ENCODE results near the gene TOM1L2. TPM values are rescaled to one million over a fixed set of nuclear protein-coding genes. Genes with fewer than 3 reads are reported as not detected.

TOM1L2 gene
- total and polyA plus RNA-seq, 12 donors: 29.6 to 437 (median 67.7) TPM

DNA sequence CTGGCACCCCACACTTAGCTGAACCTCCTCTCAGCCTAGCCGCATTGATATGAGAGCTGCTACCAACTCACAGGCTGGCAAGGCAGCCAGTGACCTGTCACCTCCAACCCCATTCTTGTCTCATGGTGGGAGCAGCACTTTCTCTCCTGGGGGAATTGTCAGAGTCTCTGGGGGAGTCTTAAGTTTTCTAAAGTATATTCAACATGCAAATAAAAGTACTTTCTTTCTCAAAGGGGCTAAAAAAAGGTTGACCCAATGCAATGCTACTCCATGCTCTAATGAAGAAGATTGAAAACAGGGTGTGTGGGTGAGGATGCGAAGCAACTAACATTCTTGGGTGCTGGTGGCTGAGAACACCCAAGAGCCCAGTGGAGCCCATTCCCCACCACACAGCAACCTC lies 82.3 kb downstream of the TOM1L2 start:
- WGBS, 4 donors: 97 to 100% (median 100%) methylated on average over 1 to 2 of the region's 2 CpGs
- Histone ChIP-seq H3K4me3 (no peak overlapping the region), H3K36me3 (replicated peaks in 1 of 2) (peaks cover 0 to 21% of the 10 kb centered on the region in 2 donors), H3K4me1 (replicated peaks in 1 of 2) (no peaks in the 10 kb centered on the region), H3K27me3 (no peaks in the 10 kb centered on the region), H3K9me3 (replicated peaks in 1 of 3) (no peaks in the 10 kb centered on the region), H3K27ac (no peak overlapping the region)
- no peak for TF ChIP-seq POLR2A (IDR thresholded peaks at IDR 0.05)
- no peak for TF ChIP-seq CTCF (IDR thresholded peaks at IDR 0.05)
- no peak for DNase-seq
- intact Hi-C loops (cut with DNase I): loop anchor here (5.0 to 10.0 kb wide), 2 partner anchors 135 to 147 kb away; partner anchors contain the start of genes ATPAF2 (in 1 of the 2) and GID4 (in 1 of the 2)

GRCh38 chr17:17888821-17889220 lies 83.4 kb downstream of the TOM1L2 start:
- Histone ChIP-seq H3K36me3 (replicated peaks in 1 of 2) (peaks cover 0 to 28% of the 10 kb centered on the region in 2 donors), H3K4me3 (no peak overlapping the region), H3K27ac (no peak overlapping the region), H3K27me3 (no peaks in the 10 kb centered on the region), H3K9me3 (replicated peaks in 1 of 3) (no peaks in the 10 kb centered on the region), H3K4me1 (replicated peaks in 1 of 2) (no peaks in the 10 kb centered on the region)
- intact Hi-C loops (cut with DNase I): loop anchor here (5.0 to 10.0 kb wide), 2 partner anchors 136 to 148 kb away; partner anchors contain the start of genes ATPAF2 (in 1 of the 2) and GID4 (in 1 of the 2)
- 84 to 92% (median 86%) methylated on average over 6 to 7 of the region's 7 CpGs for WGBS, 4 donors
- TF ChIP-seq POLR2A (IDR thresholded peaks at IDR 0.05) (no peak), CTCF (IDR thresholded peaks at IDR 0.05) (no peak)
- no peak for DNase-seq

- Histone ChIP-seq H3K36me3 (replicated peaks in 1 of 2) (peaks cover 0 to 27% of the 10 kb centered on the region in 2 donors), H3K4me3 (no peak overlapping the region), H3K9me3 (replicated peaks in 1 of 3) (no peaks in the 10 kb centered on the region), H3K27me3 (no peaks in the 10 kb centered on the region), H3K4me1 (replicated peaks in 1 of 2) (no peaks in the 10 kb centered on the region), H3K27ac (no peak overlapping the region)
- 53 to 68% (median 67%) methylated on average over 1 of the region's 1 CpG for WGBS, 4 donors
- no peak for DNase-seq
- intact Hi-C loops (cut with DNase I): loop anchor here (5.0 to 10.0 kb wide), 2 partner anchors 136 to 149 kb away; partner anchors contain the start of genes ATPAF2 (in 1 of the 2) and GID4 (in 1 of the 2)
- TF ChIP-seq POLR2A (IDR thresholded peaks at IDR 0.05) (no peak), CTCF (IDR thresholded peaks at IDR 0.05) (no peak)
Observed at GRCh38 chr17:17888371-17888770, 83.8 kb downstream of the TOM1L2 start.

GRCh38 chr17:17887752-17888304 lies 84.4 kb downstream of the TOM1L2 start:
- DNase-seq: no peak
- Histone ChIP-seq H3K4me1 (replicated peaks in 1 of 2) (no peaks in the 10 kb centered on the region), H3K4me3 (no peak overlapping the region), H3K36me3 (replicated peaks in 1 of 2) (peaks cover 0 to 26% of the 10 kb centered on the region in 2 donors), H3K27ac (no peak overlapping the region), H3K27me3 (no peaks in the 10 kb centered on the region), H3K9me3 (replicated peaks in 1 of 3) (no peaks in the 10 kb centered on the region)
- TF ChIP-seq CTCF (IDR thresholded peaks at IDR 0.05) (no peak), POLR2A (IDR thresholded peaks at IDR 0.05) (no peak)
- intact Hi-C loops (cut with DNase I): loop anchor here (5.0 to 10.0 kb wide), 2 partner anchors 137 to 149 kb away; partner anchors contain the start of genes ATPAF2 (in 1 of the 2) and GID4 (in 1 of the 2)
- 89 to 98% (median 97%) methylated on average over 4 of the region's 4 CpGs for WGBS, 4 donors

All from adrenal gland (tissue), 12 donors.